CD14-positive monocyte (primary cell): ENCODE data around the gene PPARG. TPM values are rescaled to one million over a fixed set of nuclear protein-coding genes. Genes with fewer than 3 reads are reported as not detected.
"Not testable (repeated sequence)": the region's sequence is repeated elsewhere in the genome, so short reads cannot be mapped to it uniquely, and the experiment has no call there.

Source experiments
- DNase-seq, 3 donors: peaks; one replicate each; pipeline ENCODE4 v3.0.0-alpha.2; 2011 to 2022
- H2AFZ ChIP-seq: 2 replicates; pipeline ENCODE4 v1.6.0; 2012; ENCODE audit warnings: mild to moderate bottlenecking, low read depth, low read length, inconsistent platforms; ENCODE audit not compliant: insufficient read depth, poor library complexity, severe bottlenecking
- H3K27ac ChIP-seq, 2 donors: 1 replicate in 1 of 2; 2 replicates in 1 of 2; pipeline ENCODE4 v1.5.1; 2012 to 2013; ENCODE audit warnings: low read length in 2 of 2, control low read depth in 1 of 2, inconsistent platforms in 1 of 2, low read depth in 1 of 2, mild to moderate bottlenecking in 1 of 2
- H3K27me3 ChIP-seq, 2 donors: one replicate each; pipeline versions ENCODE4 v1.6.0 to v1.6.1; 2011 to 2013; ENCODE audit warnings: low read length in 2 of 2; ENCODE audit not compliant: control insufficient read depth in 2 of 2, insufficient read depth in 2 of 2
- H3K36me3 ChIP-seq, 2 donors: replicated peaks in 1 of 2; 1 replicate in 1 of 2; 2 replicates in 1 of 2; pipeline versions ENCODE4 v1.5.1 to v1.6.1; 2012 to 2013; ENCODE audit warnings: low read length in 2 of 2, control low read depth in 1 of 2, inconsistent platforms in 1 of 2, mild to moderate bottlenecking in 1 of 2; ENCODE audit not compliant: insufficient read depth in 2 of 2, control insufficient read depth in 1 of 2
- H3K4me1 ChIP-seq, 2 donors: 1 replicate in 1 of 2; 2 replicates in 1 of 2; pipeline versions ENCODE4 v1.5.1 to v1.6.1; 2012 to 2013; ENCODE audit warnings: low read length in 2 of 2, control low read depth in 1 of 2, inconsistent platforms in 1 of 2, mild to moderate bottlenecking in 1 of 2, moderate library complexity in 1 of 2; ENCODE audit not compliant: insufficient read depth in 2 of 2, control insufficient read depth in 1 of 2
- H3K4me2 ChIP-seq: replicated peaks from 2 replicates; pipeline ENCODE3; 2012; ENCODE audit warnings: low read length, moderate library complexity, mild to moderate bottlenecking; ENCODE audit not compliant: poor library complexity, severe bottlenecking; ENCODE audit errors: extremely low read depth
- H3K4me3 ChIP-seq, 3 experiments: fragments of 200-600 bp in 1 of 3; sonication (generic) in 1 of 3; replicated peaks in 1 of 3; 1 replicate in 2 of 3; 2 replicates in 1 of 3; pipeline ENCODE4 v1.5.1; 2011 to 2013; ENCODE audit warnings: low read length in 3 of 3, mild to moderate bottlenecking in 3 of 3, control low read depth in 2 of 3, low read depth in 2 of 3, inconsistent platforms in 1 of 3, moderate library complexity in 1 of 3
- H3K79me2 ChIP-seq: 2 replicates; pipeline ENCODE4 v1.6.0; 2012; ENCODE audit warnings: mild to moderate bottlenecking, control low read depth, inconsistent platforms, low read length, moderate library complexity; ENCODE audit not compliant: insufficient read depth
- H3K9ac ChIP-seq: 2 replicates; pipeline ENCODE4 v1.6.0; 2017; ENCODE audit warnings: low read length, mild to moderate bottlenecking; ENCODE audit not compliant: insufficient read depth, poor library complexity, severe bottlenecking
- H3K9me3 ChIP-seq, 2 donors: replicated peaks in 1 of 2; 1 replicate in 1 of 2; 2 replicates in 1 of 2; pipeline versions ENCODE4 v1.5.1 to v1.6.1; 2012 to 2013; ENCODE audit warnings: low read length in 2 of 2, control low read depth in 1 of 2; ENCODE audit not compliant: control insufficient read depth in 1 of 2, insufficient read depth in 1 of 2
- H4K20me1 ChIP-seq: 2 replicates; pipeline ENCODE4 v1.6.0; 2012; ENCODE audit warnings: mild to moderate bottlenecking, low read length, control low read depth, moderate library complexity; ENCODE audit not compliant: insufficient read depth
- H3K27ac Mint-ChIP-seq, 7 donors: one replicate each; pipeline ENCODE4 v1.8.0; 2020; ENCODE audit warnings: mild to moderate bottlenecking in 7 of 7, mixed read lengths in 7 of 7, moderate library complexity in 6 of 7, inconsistent platforms in 2 of 7
- H3K27me3 Mint-ChIP-seq, 3 donors: one replicate each; pipeline ENCODE4 v1.8.0; 2021 to 2022; ENCODE audit warnings: low read depth in 3 of 3, mild to moderate bottlenecking in 3 of 3, mixed read lengths in 3 of 3, moderate library complexity in 3 of 3, inconsistent platforms in 1 of 3
- H3K36me3 Mint-ChIP-seq, 2 donors: one replicate each; pipeline ENCODE4 v1.8.0; 2020; ENCODE audit warnings: mixed read lengths in 2 of 2, inconsistent platforms in 1 of 2, mild to moderate bottlenecking in 1 of 2
- H3K4me1 Mint-ChIP-seq: one replicate; pipeline ENCODE4 v1.8.0; 2020; ENCODE audit warnings: mild to moderate bottlenecking, mixed read lengths
- H3K4me3 Mint-ChIP-seq, 2 donors: one replicate each; pipeline ENCODE4 v1.8.0; 2020; ENCODE audit warnings: mild to moderate bottlenecking in 2 of 2, mixed read lengths in 2 of 2, moderate library complexity in 1 of 2
- H3K9me3 Mint-ChIP-seq, 7 donors: one replicate each; pipeline ENCODE4 v1.8.0; 2020 to 2022; ENCODE audit warnings: mixed read lengths in 7 of 7, mild to moderate bottlenecking in 6 of 7, moderate library complexity in 6 of 7, inconsistent platforms in 2 of 7
- WGBS: methylation state at CpG from one replicate; pipeline ENCODE4 v1.1.5; 2013; ENCODE audit warnings: missing lambda C conversion rate; ENCODE audit not compliant: insufficient coverage; 5-methylcytosine and 5-hydroxymethylcytosine counted together
- intact Hi-C, 2 donors: fragments of 100-400 bp; cut with micrococcal nuclease; formaldehyde crosslinking; loops; one replicate each; pipeline versions ENCODE4 v1.15.0 to v1.15.1; 2023
- polyA plus RNA-seq, 3 donors: library from polyadenylated mRNA; depleted of rRNA in 1 of 3; unstranded in 2 of 3; stranded (reverse) in 1 of 3; fragments of 300-500 nt in 2 of 3; fragments of >200 nt in 1 of 3; fragmentation: Illumina TruSeq in 2 of 3; gene quantifications; 1 replicate in 2 of 3; 2 replicates in 1 of 3; pipeline ENCODE4 v1.2.3, GENCODE V29; 2012 to 2021
- TF ChIP-seq, protein P1 (sequence below): fragments of 200-600 bp; IDR thresholded peaks from one replicate; pipeline ENCODE4 v1.8.0; 2022; ENCODE audit warnings: antibody characterized with exemption, mild to moderate bottlenecking

The PPARG gene
- polyA plus RNA-seq, 3 donors = 0.56 to 2.0 (median 0.97) TPM

DNA sequence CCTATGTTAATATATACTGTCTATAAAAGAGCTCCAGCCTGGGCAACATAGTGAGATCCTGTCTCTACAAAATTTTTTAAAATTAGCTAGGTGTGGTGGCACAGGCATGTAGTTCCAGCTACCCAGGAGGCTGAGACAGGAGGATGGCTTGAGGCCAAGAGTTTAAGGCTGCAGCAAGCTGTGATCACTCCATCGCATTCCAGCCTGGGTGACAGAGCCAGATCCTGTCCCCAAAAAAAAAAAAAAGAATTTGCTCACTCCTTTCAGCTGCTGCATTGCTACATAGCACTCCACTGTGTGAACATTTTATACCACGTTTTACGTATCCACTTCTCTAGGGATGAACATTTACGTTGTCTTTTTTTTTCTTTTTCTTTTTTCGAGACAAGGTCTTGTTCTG lies 189.5 kb downstream of the PPARG start:
- no peak overlapping the region for H2AFZ ChIP-seq
- intact Hi-C loops = loop anchor here in 1 of 2 donors (2.0 to 5.0 kb wide), 2 partner anchors 71 to 342 kb away; no protein-coding TSS in a partner anchor
- no peak overlapping the region for H3K9ac ChIP-seq
- H3K4me3 ChIP-seq = no peak overlapping the region
- peaks cover 0 to 2% (median 0%) of the 10 kb centered on the region in 3 donors for H3K27me3 Mint-ChIP-seq
- TF ChIP-seq, protein P1, sequence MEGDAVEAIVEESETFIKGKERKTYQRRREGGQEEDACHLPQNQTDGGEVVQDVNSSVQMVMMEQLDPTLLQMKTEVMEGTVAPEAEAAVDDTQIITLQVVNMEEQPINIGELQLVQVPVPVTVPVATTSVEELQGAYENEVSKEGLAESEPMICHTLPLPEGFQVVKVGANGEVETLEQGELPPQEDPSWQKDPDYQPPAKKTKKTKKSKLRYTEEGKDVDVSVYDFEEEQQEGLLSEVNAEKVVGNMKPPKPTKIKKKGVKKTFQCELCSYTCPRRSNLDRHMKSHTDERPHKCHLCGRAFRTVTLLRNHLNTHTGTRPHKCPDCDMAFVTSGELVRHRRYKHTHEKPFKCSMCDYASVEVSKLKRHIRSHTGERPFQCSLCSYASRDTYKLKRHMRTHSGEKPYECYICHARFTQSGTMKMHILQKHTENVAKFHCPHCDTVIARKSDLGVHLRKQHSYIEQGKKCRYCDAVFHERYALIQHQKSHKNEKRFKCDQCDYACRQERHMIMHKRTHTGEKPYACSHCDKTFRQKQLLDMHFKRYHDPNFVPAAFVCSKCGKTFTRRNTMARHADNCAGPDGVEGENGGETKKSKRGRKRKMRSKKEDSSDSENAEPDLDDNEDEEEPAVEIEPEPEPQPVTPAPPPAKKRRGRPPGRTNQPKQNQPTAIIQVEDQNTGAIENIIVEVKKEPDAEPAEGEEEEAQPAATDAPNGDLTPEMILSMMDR = no peak
- peaks cover 27% of the 10 kb centered on the region for H3K4me1 Mint-ChIP-seq
- 97% methylated on average over 3 of the region's 5 CpGs for WGBS
- no peak overlapping the region for H3K27ac ChIP-seq
- no peaks in the 10 kb centered on the region for H3K36me3 Mint-ChIP-seq
- H3K27ac Mint-ChIP-seq = peak overlapping the region in 1 of 7 donors; percentile 35
- peaks cover 0 to 2% (median 0%) of the 10 kb centered on the region in 7 donors for H3K9me3 Mint-ChIP-seq
- H4K20me1 ChIP-seq = no peaks in the 10 kb centered on the region
- no peak overlapping the region for H3K4me3 Mint-ChIP-seq
- H3K36me3 ChIP-seq = no peaks in the 10 kb centered on the region
- no peaks in the 10 kb centered on the region for H3K27me3 ChIP-seq
- H3K79me2 ChIP-seq = no peaks in the 10 kb centered on the region
- no peak for DNase-seq
- H3K9me3 ChIP-seq = no peaks in the 10 kb centered on the region
- no peak overlapping the region for H3K4me2 ChIP-seq
- H3K4me1 ChIP-seq = peaks cover 18 to 19% of the 10 kb centered on the region in 2 donors

DNA sequence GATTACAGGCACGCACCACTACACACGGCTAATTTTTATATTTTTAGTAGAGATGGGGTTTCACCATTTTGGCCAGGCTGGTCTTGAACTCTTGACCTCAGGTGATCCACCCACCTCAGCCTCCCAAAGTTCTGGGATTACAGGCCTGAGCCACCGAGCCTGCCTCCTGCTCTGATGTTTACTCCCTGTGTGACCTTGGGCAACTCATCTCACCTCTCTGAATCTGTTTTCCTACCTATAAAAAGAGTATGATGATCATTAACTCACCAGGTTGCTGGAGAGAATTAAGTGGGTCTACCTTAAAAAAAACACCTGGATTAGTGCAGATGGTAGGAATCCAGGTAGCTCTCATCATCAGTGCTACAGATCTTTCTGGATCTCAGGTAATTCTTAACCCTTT lies 190.3 kb downstream of the PPARG start:
- H3K4me3 Mint-ChIP-seq, H3K27me3 Mint-ChIP-seq, H3K4me3 ChIP-seq, H3K9ac ChIP-seq, DNase-seq, H3K79me2 ChIP-seq, H3K36me3 Mint-ChIP-seq, H3K36me3 ChIP-seq, H3K27me3 ChIP-seq, H3K9me3 Mint-ChIP-seq, H3K9me3 ChIP-seq, H3K4me2 ChIP-seq, H4K20me1 ChIP-seq: not testable (repeated sequence)
- Histone ChIP-seq H2AFZ (peak overlapping the region; percentile 53), H3K27ac (peak overlapping the region in 1 of 2 donors; percentile 1), H3K4me1 (peaks cover 25 to 27% of the 10 kb centered on the region in 2 donors)
- Mint-ChIP-seq H3K27ac (peak overlapping the region in 1 of 7 donors; percentile 46), H3K4me1 (peaks cover 35% of the 10 kb centered on the region)
- WGBS = no CpG with 5 or more reads among the region's 3 CpGs
- intact Hi-C loops = loop anchor here in 1 of 2 donors (2.0 to 5.0 kb wide), 2 partner anchors 72 to 342 kb away; no protein-coding TSS in a partner anchor
